GM21529 (cell line): Measurements from ENCODE around the gene SASH3.

Experiments
- ATAC-seq: cut with Tn5 transposase; IDR thresholded peaks from one replicate; pipeline ENCODE4 v1.9.1; 2021; ENCODE audit not compliant: unreplicated experiment

SASH3 gene

GRCh38 chrX:129755779-129756650 is 23.7 kb upstream of the SASH3 start:
- ATAC-seq = no peak

- no peak for ATAC-seq
These were observed 20.1 kb upstream of the SASH3 start for GRCh38 chrX:129759576-129760061.

- ATAC-seq = no peak
These were observed 19.6 kb upstream of the SASH3 start for GRCh38 chrX:129760155-129760554.

GRCh38 chrX:129760981-129761380 is 18.8 kb upstream of the SASH3 start:
- no peak for ATAC-seq

GRCh38 chrX:129761596-129761995 is 18.2 kb upstream of the SASH3 start:
- ATAC-seq = no peak

- no peak for ATAC-seq
These were observed 17.3 kb upstream of the SASH3 start for GRCh38 chrX:129762448-129762847.

GRCh38 chrX:129763666-129764065 is 16.1 kb upstream of the SASH3 start:
- ATAC-seq = no peak

- ATAC-seq = no peak
These were observed 11.6 kb upstream of the SASH3 start for GRCh38 chrX:129768186-129768585.

- ATAC-seq = no peak
These were observed 10.9 kb upstream of the SASH3 start for GRCh38 chrX:129768586-129769466.

- peak; percentile 26 for ATAC-seq
These were observed 10.1 kb upstream of the SASH3 start for GRCh38 chrX:129769467-129770154.

GRCh38 chrX:129771266-129771995 is 8.3 kb upstream of the SASH3 start:
- ATAC-seq = no peak

GRCh38 chrX:129772796-129773431 is 6.8 kb upstream of the SASH3 start:
- ATAC-seq = peak; percentile 72

- ATAC-seq = no peak
These were observed 5.9 kb upstream of the SASH3 start for GRCh38 chrX:129773649-129774458.

GRCh38 chrX:129777218-129778030 is 2.3 kb upstream of the SASH3 start:
- peak; percentile 24 for ATAC-seq

- ATAC-seq = no peak
These were observed 570 bp upstream of the SASH3 start for GRCh38 chrX:129779086-129779672.

- no peak for ATAC-seq
These were observed 824 bp downstream of the SASH3 start for GRCh38 chrX:129780441-129781105.

- ATAC-seq = peak; percentile 65
These were observed 1.5 kb downstream of the SASH3 start for GRCh38 chrX:129781134-129781672.
